Measurements from ENCODE around the gene ADCY10.
"Not testable (repeated sequence)": the region's sequence is repeated elsewhere in the genome, so short reads cannot be mapped to it uniquely, and the experiment has no call there.

The ADCY10 gene

GRCh38 chr1:167842872-167843271 is 71.1 kb downstream of the ADCY10 start:
- no peak for DNase-seq

GRCh38 chr1:167841530-167841929 is 72.4 kb downstream of the ADCY10 start:
- no peak for DNase-seq

- no peak for DNase-seq
Observed at GRCh38 chr1:167839009-167839408, 74.9 kb downstream of the ADCY10 start.

GRCh38 chr1:167837326-167837725 is 76.6 kb downstream of the ADCY10 start:
- no peak for DNase-seq

GRCh38 chr1:167836197-167836596 is 77.7 kb downstream of the ADCY10 start:
- DNase-seq = no peak

- DNase-seq = no peak
Observed at GRCh38 chr1:167833904-167834303, 80.0 kb downstream of the ADCY10 start.

- DNase-seq = no peak
Observed at GRCh38 chr1:167832693-167833092, 81.2 kb downstream of the ADCY10 start.

GRCh38 chr1:167830668-167831067 is 83.3 kb downstream of the ADCY10 start:
- not testable (repeated sequence) for DNase-seq

GRCh38 chr1:167829868-167830267 is 84.1 kb downstream of the ADCY10 start:
- DNase-seq = no peak

GRCh38 chr1:167826127-167826526 is 87.8 kb downstream of the ADCY10 start:
- DNase-seq = no peak

GRCh38 chr1:167825419-167826079 is 88.4 kb downstream of the ADCY10 start:
- no peak for DNase-seq

GRCh38 chr1:167824163-167824794 is 89.7 kb downstream of the ADCY10 start:
- DNase-seq = no peak

GRCh38 chr1:167821969-167822685 is 91.8 kb downstream of the ADCY10 start:
- DNase-seq = peak; percentile 57

- DNase-seq = no peak
Observed at GRCh38 chr1:167821356-167821685, 92.6 kb downstream of the ADCY10 start.

- no peak for DNase-seq
Observed at GRCh38 chr1:167820684-167821355, 93.1 kb downstream of the ADCY10 start.

GRCh38 chr1:167819849-167820683 is 93.9 kb downstream of the ADCY10 start:
- peak; percentile 71 for DNase-seq

GRCh38 chr1:167815650-167816049 is 98.3 kb downstream of the ADCY10 start:
- DNase-seq = no peak

- DNase-seq = no peak
Observed at GRCh38 chr1:167812972-167813371, 101.0 kb downstream of the ADCY10 start.

GRCh38 chr1:167808690-167809089 is 105.2 kb downstream of the ADCY10 start:
- no peak for DNase-seq

GRCh38 chr1:167808104-167808503 is 105.8 kb downstream of the ADCY10 start:
- no peak for DNase-seq

- DNase-seq = not testable (repeated sequence)
Observed at GRCh38 chr1:167806676-167807075, 107.3 kb downstream of the ADCY10 start.

GRCh38 chr1:167806235-167806634 is 107.7 kb downstream of the ADCY10 start:
- not testable (repeated sequence) for DNase-seq

All from kidney glomerular epithelial cell (primary cell).